ENCODE measurements around the gene DOCK7. TPM values are rescaled to one million over a fixed set of nuclear protein-coding genes. Genes with fewer than 3 reads are reported as not detected.
"Not testable (repeated sequence)": the region's sequence is repeated elsewhere in the genome, so short reads cannot be mapped to it uniquely, and the experiment has no call there.

Gene DOCK7
- total RNA-seq, 1 experiment from 2014 or later, result 57.2 TPM

DNA sequence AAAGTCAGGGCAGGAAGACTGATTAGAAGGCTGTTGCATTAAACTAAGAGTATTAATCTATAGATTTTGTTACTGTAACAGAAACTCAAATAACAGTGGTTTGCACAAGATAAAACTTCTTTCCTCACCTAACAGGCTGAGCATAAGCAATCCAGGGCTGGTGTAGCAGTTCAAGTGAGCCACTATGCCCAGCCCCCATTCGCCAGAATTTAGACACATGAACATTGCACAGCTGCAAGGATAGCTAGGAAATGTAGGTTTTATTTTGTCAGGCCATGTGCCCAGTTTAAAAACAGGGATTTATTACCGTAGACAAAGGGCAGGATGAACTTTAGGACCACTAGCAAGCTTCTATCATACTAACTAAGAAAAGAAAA is 19.5 kb upstream of the DOCK7 start:
- Histone ChIP-seq H3K9me3 (ENCODE audit: control insufficient read depth, insufficient read depth, low read depth, low read length) (no peaks in the 10 kb centered on the region), H3K4me1 (ENCODE audit: control insufficient read depth, insufficient read depth, low read length) (no peaks in the 10 kb centered on the region), H3K36me3 (ENCODE audit: control insufficient read depth, insufficient read depth, low read length) (no peaks in the 10 kb centered on the region), H3K27ac (ENCODE audit: low read length) (peak overlapping the region; percentile 13; the same call in 1 of the 2 replicates), H3K27me3 (ENCODE audit: control insufficient read depth, insufficient read depth, low read length) (no peaks in the 10 kb centered on the region), H3K4me3 (ENCODE audit: low read depth in 2 of 2, low read length in 2 of 2) (no peak overlapping the region)
- ChIA-PET POLR2A (no interaction called here), CTCF (no interaction called here)
- no TSS peak for BruUV-seq (replicated peaks)
- TF ChIP-seq, protein P1, sequence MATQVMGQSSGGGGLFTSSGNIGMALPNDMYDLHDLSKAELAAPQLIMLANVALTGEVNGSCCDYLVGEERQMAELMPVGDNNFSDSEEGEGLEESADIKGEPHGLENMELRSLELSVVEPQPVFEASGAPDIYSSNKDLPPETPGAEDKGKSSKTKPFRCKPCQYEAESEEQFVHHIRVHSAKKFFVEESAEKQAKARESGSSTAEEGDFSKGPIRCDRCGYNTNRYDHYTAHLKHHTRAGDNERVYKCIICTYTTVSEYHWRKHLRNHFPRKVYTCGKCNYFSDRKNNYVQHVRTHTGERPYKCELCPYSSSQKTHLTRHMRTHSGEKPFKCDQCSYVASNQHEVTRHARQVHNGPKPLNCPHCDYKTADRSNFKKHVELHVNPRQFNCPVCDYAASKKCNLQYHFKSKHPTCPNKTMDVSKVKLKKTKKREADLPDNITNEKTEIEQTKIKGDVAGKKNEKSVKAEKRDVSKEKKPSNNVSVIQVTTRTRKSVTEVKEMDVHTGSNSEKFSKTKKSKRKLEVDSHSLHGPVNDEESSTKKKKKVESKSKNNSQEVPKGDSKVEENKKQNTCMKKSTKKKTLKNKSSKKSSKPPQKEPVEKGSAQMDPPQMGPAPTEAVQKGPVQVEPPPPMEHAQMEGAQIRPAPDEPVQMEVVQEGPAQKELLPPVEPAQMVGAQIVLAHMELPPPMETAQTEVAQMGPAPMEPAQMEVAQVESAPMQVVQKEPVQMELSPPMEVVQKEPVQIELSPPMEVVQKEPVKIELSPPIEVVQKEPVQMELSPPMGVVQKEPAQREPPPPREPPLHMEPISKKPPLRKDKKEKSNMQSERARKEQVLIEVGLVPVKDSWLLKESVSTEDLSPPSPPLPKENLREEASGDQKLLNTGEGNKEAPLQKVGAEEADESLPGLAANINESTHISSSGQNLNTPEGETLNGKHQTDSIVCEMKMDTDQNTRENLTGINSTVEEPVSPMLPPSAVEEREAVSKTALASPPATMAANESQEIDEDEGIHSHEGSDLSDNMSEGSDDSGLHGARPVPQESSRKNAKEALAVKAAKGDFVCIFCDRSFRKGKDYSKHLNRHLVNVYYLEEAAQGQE (IDR thresholded peaks at IDR 0.05; ENCODE audit: insufficient read depth in 1 of 2, low read depth in 2 of 2, low read length in 1 of 2), result no peak
- TF ChIP-seq, protein P2, sequence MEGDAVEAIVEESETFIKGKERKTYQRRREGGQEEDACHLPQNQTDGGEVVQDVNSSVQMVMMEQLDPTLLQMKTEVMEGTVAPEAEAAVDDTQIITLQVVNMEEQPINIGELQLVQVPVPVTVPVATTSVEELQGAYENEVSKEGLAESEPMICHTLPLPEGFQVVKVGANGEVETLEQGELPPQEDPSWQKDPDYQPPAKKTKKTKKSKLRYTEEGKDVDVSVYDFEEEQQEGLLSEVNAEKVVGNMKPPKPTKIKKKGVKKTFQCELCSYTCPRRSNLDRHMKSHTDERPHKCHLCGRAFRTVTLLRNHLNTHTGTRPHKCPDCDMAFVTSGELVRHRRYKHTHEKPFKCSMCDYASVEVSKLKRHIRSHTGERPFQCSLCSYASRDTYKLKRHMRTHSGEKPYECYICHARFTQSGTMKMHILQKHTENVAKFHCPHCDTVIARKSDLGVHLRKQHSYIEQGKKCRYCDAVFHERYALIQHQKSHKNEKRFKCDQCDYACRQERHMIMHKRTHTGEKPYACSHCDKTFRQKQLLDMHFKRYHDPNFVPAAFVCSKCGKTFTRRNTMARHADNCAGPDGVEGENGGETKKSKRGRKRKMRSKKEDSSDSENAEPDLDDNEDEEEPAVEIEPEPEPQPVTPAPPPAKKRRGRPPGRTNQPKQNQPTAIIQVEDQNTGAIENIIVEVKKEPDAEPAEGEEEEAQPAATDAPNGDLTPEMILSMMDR (IDR thresholded peaks at IDR 0.05), result no peak
- TF ChIP-seq POLR2AphosphoS5 (IDR thresholded peaks at IDR 0.05; ENCODE audit: low read depth, low read length), result no peak
- TF ChIP-seq TCF7L2 (IDR thresholded peaks at IDR 0.05; ENCODE audit: low read depth, low read length), result no peak
- no peak for TF ChIP-seq SIN3A (IDR thresholded peaks at IDR 0.05; ENCODE audit: borderline replicate concordance, insufficient read depth, low read depth, low read length)
- intact Hi-C loops (cut with micrococcal nuclease; ENCODE audit: unreplicated experiment), result no loop called here
- ATAC-seq, result no peak
- in situ Hi-C loops (cut with HindIII; ENCODE audit: low pct_unique_long_range_greater_than_20kb, low sequenced_read_pairs), result no loop called here
- DNase-seq (ENCODE audit: low read depth, low spot score), result no peak

DNA sequence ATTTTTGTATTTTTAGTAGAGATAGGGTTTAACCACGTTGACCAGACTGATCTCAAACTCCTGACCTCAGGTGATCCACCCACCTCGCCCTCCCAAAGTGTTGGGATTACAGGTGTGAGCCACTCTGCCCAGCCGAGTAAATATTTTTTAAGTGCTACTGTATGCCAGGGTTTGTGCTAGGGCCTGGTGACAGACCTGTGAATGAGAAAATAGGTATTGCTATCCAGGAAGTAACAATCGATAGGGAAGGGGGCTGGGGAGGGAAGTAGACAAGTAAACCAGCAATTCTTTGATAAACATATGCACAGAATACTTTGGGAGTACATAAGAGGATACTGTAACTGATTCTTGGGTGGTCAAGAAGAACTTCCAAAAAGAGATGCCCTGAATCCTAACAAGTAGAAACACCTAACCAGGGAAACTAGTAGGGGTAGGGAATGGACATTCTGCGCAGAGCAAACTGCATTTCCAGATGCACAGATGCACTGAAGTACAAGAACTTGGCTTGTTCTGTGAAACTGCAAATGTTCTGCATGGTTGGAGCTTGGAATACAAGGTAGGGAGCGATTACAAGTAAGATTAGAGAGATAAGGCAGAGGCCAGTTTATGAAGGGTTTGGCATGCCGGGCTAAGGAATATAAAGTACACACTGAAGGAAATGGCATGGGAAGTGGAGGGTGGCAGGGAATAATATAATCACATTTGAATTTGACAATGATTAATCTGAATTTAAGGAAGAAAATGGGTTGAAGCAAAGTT is 19.0 kb upstream of the DOCK7 start:
- no peak overlapping the region for H3K27ac ChIP-seq (ENCODE audit: low read length)
- no peaks in the 10 kb centered on the region for H3K4me1 ChIP-seq (ENCODE audit: control insufficient read depth, insufficient read depth, low read length)
- BruUV-seq (replicated peaks), result no TSS peak
- CTCF ChIA-PET, result no interaction called here
- H3K9me3 ChIP-seq (ENCODE audit: control insufficient read depth, insufficient read depth, low read depth, low read length), result no peaks in the 10 kb centered on the region
- DNase-seq (ENCODE audit: low read depth, low spot score), result no peak
- in situ Hi-C loops (cut with HindIII; ENCODE audit: low pct_unique_long_range_greater_than_20kb, low sequenced_read_pairs) (no loop called here), intact Hi-C loops (cut with micrococcal nuclease; ENCODE audit: unreplicated experiment) (no loop called here)
- ATAC-seq, result no peak; the same call in 1 of the 2 replicates
- H3K27me3 ChIP-seq (ENCODE audit: control insufficient read depth, insufficient read depth, low read length), result no peaks in the 10 kb centered on the region
- TF ChIP-seq, protein P1 (IDR thresholded peaks at IDR 0.05; ENCODE audit: insufficient read depth in 1 of 2, low read depth in 2 of 2, low read length in 1 of 2), result no peak
- TF ChIP-seq, protein P2 (IDR thresholded peaks at IDR 0.05), result no peak
- TF ChIP-seq POLR2AphosphoS5 (IDR thresholded peaks at IDR 0.05; ENCODE audit: low read depth, low read length) (no peak), TCF7L2 (IDR thresholded peaks at IDR 0.05; ENCODE audit: low read depth, low read length) (no peak), SIN3A (IDR thresholded peaks at IDR 0.05; ENCODE audit: borderline replicate concordance, insufficient read depth, low read depth, low read length) (no peak)
- H3K36me3 ChIP-seq (ENCODE audit: control insufficient read depth, insufficient read depth, low read length), result no peaks in the 10 kb centered on the region
- POLR2A ChIA-PET, result no interaction called here
- H3K4me3 ChIP-seq (ENCODE audit: low read depth in 2 of 2, low read length in 2 of 2), result no peak overlapping the region

DNA sequence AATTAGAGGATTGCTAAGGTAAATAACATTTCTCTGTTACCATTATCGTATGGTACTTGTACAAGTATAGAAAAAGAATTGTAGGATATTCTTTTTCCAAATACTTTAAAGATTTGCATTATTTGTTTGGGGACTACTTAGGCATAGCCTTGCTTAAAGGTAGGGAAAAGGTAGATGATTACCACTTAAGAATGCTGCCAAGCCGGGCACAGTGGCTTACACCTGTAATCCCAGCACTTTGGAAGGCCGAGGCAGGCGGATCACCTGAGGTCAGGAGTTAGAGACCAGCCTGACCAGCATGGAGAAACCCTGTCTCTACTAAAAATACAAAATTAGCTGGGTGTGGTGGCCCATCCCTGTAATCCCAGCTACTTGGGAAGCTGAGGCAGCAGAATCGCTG is 10.0 kb upstream of the DOCK7 start:
- CTCF ChIA-PET, result interaction anchor here (0.9 kb wide), 1 partner anchor 168 kb away, joined by 3 read pairs; no protein-coding TSS in a partner anchor
- POLR2A ChIA-PET, result not testable (repeated sequence)

More for the DNA sequence above, 10.0 kb upstream of the DOCK7 start:
- H3K36me3 ChIP-seq (ENCODE audit: control insufficient read depth, insufficient read depth, low read length); DNase-seq (ENCODE audit: low read depth, low spot score); ATAC-seq; H3K4me3 ChIP-seq (ENCODE audit: low read depth in 2 of 2, low read length in 2 of 2); H3K9me3 ChIP-seq (ENCODE audit: control insufficient read depth, insufficient read depth, low read depth, low read length); H3K27ac ChIP-seq (ENCODE audit: low read length); H3K4me1 ChIP-seq (ENCODE audit: control insufficient read depth, insufficient read depth, low read length); H3K27me3 ChIP-seq (ENCODE audit: control insufficient read depth, insufficient read depth, low read length); intact Hi-C loops (cut with micrococcal nuclease; ENCODE audit: unreplicated experiment); in situ Hi-C loops (cut with HindIII; ENCODE audit: low pct_unique_long_range_greater_than_20kb, low sequenced_read_pairs); BruUV-seq (replicated peaks): not testable (repeated sequence)
